ENCODE measurements around the gene SLC5A12.

Gene SLC5A12

DNA sequence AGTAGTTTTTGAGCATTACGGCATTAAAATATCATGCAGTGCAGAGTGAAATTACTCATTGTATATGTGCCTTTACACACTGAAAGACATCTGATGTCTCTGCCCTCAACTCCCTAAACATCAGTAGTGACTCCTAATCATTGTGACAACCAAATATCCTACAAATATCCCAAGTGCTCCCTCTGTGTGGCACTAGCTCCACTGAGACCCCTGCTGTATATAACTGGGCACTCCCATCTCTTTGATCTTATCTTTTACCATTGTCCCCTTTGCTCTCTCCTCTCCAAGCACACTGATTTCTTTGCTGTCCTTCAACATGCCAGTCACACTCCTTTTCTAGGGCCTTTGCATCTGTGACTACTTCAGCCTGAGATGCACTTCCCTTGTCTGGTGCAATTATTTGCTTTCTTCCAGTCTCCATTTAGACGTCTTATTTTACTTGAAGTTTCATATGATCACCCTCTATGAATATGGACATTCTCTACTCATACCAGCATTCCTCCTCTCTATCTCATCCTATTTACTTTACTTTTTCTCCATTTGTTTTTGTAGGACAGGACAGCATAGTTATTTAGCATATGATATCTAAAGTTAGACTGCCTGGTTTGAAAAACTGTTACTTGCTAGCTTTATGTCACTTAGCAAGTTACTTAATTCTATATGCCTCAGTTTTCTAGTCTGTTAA is 2.4 kb downstream of the SLC5A12 start:
- no peak for DNase-seq

DNA sequence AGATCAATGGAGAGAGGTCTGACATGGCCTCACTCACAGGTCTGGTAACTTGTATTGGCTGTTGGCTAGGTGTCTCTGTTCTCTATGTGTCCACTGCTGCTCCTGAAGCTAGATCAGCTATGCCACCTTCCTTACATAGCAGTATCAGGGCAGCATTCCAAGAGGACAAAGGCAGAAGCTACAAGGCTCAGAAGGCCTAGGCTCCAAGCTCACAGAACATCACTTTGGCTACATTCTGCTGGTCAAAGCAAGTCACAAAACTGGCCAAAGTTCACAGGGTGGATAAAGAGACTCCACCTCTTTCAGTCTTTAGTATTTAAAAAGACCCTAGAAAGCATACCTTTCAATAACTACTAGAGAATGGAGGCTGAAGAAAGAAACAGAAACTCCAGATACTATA is 4.1 kb downstream of the SLC5A12 start:
- no peak for DNase-seq

DNA sequence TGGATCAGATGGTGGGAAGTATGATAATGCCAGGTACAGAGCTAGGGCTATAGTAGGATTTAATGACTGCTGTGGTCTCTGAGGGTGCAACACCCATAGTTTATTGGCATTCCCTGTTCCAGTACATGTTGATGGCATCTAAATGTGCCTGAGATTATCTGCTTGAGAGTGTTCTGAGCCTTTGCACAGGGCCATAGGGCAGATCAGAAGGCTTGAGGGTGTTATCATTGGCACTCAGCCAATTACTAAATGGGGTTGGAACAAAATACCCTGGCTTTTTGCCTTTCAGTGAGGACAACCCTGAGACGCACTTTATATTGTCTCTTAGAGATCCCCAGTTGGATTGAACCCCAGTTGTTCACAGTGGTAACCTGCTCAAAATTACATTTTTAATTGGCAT is 6.7 kb downstream of the SLC5A12 start:
- no peak for DNase-seq

DNA sequence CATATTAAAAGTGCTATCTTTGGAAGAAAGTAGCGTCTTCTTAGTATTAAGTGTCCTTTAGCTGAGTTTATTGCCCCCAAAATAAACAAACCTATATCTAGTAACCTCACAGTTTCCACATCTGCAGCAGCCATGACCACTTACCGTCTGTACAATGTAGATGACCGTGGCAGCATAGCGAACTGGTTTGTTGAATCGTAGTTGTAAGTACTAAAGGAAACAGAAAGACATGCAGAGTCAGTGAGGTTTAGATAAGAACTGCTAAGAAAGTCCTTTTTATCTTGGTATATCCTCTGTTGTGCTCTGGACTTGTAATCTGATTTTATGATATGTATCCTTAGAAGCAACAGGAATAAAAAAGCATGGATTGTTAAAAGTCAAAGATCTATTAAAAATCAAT is 9.4 kb downstream of the SLC5A12 start:
- DNase-seq = no peak

DNA sequence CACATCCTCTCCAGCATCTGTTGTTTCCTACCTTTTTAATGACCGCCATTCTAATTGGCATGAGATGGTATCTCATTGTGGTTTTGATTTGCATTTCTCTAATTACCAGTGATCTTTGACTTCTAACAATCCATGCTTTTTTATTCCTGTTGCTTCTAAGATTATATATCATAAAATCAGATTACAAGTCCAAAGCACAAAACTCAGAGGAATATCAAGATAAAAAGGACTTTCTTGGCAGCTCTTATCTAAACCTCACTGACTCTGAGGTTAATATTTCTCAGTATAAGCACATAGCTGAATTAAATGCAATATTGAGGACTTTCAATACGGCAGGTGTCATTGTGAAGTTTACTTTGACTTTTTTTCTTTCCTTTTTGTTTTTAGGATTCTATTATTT is 11.4 kb downstream of the SLC5A12 start:
- no peak for DNase-seq

DNA sequence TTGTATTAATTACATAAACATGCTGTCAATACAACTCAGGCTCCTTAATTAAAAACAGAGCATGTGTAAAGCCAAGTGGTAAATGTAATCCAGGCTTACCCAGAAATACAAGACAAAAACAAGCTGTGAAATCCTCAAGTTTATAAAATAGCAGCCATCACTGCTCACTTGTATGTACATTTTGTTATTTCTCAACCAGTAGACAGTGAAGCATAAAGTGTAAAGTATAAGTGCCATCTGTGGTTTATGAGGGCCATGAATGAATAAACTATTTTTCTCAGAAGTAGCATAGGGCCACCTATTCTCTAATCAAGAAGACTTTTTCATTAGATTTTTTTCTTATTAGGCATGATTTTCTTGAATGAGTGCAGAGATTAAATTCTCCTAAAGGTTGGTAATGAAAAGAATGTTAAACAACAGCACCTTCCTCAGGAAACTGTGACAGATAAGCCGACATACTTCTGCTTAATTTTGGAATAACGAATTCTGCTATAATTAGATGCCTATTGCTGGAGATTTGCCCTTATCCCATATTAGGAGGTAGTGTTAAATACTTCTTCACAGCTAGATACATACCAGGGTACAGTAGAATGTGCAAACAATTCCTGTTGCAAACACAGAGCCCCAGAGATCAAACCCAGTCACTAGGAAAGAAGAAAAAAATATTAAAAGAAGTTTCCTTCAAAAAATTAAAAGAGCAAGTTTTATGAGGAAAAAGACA is 13.0 kb downstream of the SLC5A12 start:
- DNase-seq = no peak

DNA sequence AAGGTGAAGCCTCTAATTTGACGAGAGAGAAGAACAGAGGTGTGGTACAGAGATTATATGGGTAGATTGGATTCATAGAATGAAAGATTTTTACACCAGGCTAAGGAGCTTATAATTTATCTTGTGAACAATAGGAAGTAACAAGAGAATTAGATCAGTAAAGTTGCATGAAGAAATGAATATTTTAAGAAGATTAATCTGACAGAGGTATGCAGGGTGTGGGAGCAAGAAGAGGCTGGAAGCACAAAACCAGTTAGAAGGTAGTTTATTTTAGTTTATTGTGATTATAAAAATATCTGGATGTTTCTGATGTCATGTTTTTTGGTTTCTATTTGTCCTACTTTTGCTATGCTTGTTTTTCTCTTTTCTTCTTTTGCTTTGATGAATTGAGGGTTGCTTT is 15.7 kb downstream of the SLC5A12 start:
- no peak for DNase-seq

DNA sequence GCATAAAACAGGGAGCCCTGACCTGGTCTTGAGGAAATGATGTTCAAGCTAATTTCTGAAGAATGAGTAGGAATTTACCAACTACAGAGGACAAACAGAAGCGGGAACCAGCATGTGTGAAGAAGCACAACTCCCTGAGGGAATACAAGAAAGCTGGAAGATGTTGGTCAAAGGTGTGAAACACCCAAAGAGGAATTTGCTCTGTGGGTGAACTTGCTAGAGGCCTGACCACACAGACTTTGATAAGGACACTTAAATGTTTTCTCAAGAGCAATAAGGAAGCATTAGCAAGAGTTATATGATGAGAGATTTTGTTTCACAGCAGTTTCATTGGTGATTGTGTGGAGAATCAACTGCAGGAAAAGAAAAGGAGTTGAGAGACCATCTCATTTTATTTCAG is 17.6 kb downstream of the SLC5A12 start:
- DNase-seq = no peak

DNA sequence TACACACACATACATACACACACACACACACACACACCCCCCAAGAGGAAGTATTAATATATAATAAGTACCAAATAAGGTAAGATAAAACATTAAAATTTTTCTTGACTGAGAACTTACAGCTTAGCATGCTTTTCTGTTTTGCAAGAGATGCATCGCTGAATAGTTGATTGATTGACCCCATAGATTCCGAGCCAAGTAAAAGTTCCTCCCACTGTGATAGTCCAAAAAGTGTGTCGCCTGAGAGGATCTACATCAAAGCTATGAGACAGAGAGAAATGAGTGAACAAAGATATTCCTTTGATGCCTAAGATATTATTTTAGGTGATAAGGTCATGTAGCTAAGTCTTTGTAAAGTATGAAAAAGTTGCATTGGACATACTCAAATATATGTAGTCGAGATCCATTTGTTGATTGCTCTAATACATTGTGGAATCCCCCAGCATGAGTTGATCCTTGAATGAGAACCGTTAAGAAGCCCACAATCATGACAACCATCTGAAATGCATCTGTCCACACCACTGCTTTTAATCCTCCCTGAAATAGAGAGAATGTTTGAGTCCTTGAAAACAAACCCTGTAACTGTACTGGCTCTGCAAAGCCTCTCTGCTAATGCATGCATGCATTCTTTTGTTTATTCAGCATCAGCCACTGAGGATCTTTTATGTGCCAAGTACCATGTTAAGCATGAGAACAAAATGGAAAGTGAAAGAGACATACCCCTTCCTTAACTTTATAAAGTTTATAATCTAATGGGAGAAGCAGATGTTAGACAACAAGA is 18.3 kb downstream of the SLC5A12 start:
- DNase-seq = no peak

DNA sequence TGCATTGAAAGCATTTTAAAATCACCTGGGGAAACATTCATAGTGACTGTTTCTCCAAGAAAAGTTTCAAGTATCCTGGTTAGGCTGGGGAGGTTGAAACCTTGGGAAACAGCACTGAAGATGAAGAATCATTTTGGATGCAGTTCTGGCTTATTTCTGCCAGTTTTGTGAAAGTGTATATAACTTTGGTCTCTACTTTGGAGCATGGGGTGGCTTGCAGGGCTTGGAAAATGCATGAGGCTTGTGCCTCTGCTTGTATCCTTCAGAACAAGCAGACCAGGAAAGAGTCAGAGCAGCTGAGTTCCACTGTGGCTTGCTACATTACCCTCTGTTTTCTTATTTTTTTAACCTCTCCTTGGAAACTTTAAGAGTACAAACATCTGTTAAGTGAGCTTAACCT is 19.5 kb downstream of the SLC5A12 start:
- DNase-seq = no peak

DNA sequence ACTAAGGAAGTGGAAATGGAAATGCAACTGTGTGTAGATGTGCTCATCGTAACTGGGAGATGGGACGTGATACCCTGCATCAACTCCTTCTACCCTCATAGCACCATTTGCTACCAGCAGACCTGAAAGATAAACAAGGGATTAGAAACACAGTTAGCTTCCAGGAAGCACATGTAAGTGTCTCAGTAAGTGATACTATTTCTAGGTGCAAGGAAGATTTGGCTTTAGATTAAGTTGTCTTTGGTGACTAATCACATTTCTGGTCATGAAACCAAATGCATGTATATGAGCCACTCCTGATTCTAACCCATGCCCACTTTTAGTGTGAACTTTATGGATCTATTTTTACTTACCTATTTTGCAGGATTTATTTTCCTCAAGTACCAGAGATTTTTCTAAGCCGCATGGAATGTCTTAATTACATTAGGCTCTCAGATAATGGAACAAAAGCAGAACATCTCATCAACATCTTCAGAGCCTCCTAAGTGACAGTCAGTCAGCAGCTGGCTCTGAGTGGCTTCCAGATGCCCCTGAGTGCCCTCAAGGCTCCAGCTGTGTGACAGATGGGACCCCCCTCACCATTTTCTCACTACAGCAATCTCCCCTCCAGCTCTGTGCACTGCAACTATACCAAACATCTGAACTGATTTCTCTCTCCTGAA is 21.2 kb downstream of the SLC5A12 start:
- DNase-seq = no peak

DNA sequence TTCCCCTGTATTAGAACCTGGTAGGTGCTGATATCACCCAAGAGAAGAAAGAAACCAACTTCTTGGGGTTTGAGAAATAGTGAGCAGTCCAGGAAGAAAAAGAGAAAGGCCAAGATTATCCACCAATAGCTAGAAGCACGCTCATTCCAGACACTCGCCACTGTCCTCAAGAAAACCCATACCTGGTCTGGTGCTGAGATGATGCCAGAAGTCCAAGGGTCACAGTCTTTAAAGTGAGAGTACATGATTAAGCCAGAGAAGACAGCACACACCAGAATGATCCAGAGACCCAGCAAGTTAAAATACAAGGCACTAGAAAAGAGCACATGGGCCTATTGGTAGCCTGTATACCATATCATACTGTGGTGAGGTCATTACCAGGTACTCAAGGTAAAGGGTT is 23.6 kb downstream of the SLC5A12 start:
- no peak for DNase-seq

DNA sequence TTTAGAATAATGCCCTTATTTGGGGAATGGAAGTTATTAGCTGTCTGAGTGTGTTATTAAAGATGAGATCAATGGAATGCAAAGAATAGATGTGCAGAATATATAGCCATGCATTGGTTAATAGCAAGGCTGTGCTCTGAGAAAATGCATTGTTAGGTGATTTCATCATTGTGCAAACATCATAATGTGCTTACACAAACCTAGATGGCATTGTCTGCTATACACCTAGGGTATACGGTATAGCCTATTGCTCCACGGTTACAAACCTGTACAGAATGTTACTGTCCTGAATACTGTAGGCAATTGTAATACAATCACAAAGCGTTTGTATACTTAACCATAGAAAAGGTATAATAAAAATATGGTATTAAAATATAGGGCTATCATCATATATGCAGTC is 25.5 kb downstream of the SLC5A12 start:
- no peak for DNase-seq

DNA sequence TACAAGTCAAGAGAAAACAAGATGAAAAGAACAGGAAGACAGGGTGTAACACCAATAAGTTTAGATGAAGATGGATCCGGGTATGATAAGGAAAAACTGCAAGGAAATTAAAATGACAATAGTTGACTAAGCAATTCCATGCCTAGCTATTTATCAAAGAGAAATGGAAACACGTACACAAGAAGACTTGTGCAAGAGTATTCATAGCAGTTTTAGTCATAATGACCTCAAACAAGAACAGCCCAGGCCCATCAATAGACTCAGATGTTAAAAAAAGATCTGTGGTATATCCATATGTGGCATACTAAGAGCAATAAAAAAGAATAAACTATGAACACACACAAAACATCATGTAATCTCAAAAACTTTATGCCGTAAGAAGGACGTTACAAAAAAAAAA is 33.2 kb downstream of the SLC5A12 start:
- no peak for DNase-seq

DNA sequence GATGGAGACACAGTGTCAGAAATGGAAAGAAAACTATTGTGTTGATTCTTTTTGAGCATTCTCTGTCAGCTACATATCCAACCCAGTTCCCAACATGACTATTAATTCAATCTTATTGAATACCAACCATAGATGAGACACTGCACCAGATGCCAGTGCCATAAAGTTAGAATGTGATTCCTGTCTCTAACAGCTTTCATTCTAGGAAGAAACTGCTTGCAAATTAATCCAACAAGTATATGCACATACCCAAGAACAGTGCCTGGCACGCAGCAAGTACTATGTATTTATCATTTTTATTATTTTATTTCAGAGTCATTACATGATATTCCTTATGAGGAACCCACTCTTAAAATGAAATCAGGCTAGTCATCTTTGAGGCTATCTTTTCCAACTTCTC is 34.5 kb downstream of the SLC5A12 start:
- no peak for DNase-seq

DNA sequence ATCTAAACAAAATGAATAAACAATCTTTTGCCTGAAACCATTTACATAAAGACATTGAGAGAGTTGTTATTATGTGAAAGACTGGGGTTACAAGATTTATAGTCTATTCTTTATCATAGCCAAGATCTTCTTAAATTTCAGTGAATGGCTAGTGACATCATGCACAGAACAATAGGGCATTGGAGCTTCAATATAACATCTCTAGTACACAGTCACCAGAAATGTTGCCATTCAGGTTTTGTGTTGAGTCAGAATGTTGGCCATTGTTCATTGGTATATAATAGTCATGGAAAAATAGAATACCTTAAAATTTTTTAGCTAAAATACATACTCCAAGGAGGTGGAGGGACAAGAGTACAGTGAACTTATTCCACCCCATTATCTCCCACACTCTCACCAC is 44.3 kb downstream of the SLC5A12 start:
- no peak for DNase-seq

DNA sequence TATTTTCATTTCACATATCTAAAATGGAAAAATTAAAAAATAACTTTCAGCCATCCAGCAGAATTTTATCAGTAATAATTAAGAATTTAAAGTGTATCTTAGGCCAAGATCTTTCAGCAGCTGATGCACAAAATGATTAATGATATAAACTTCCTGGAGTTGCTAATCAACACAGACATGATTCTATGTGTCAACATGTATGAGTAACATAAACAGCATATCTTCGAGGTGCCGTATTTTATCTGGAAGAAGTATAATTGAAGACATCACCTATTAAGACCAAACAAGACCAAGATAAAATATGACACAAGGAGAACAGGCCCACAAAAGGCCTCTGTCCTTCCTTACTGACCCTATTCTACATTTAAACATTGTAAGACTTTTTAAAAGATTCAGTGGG is 45.2 kb downstream of the SLC5A12 start:
- no peak for DNase-seq

DNA sequence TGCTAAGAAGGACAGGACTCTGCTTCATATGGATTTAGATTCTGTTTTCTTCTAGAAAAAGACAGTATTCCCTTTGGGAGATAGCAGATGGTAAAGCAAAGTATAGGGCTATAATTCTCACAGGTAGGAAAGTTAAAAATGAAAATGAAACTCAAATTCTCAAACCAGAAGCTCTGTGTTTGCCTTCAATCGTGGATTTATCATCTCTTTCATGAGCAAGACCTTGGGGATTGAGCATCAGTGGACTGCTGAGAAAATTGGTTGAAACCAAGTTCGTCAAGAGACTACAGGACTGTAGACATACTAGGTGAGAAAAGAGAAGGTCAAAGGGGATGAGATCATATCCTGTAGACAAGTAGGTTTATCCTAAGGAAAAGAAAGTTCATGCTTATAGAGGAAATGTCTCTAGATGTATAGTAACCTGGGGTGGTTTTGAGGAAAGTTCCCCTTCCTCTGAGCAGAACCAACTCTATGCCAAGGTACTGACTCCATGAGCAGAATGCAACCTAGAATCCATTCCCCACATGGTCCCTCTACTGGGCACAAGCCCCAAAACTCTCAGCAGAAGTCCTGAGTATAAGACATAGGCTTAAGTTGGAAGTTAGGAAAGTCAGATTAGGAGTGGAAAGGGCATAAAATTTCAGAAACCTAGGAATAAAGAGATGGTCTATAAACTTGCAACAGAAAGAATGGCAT is 46.5 kb downstream of the SLC5A12 start:
- DNase-seq = no peak

DNA sequence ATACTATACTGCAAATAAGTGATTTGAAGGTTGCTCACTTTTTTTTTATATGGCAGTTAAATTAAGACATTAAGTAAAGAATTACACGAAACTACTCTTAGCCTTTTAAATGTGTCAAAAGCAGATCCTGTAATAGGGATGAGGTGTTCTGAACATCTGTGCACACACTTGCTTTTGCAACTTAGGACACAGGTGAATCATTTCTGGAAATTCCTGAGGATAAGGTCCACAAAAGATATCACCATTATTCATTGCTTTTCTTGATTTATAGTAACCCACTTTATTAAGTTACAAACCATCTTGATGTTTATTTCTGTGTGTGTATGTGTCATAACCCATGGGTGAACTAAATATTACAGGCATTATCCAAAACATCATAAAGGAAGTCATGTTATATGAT is 55.9 kb downstream of the SLC5A12 start:
- no peak for DNase-seq

DNA sequence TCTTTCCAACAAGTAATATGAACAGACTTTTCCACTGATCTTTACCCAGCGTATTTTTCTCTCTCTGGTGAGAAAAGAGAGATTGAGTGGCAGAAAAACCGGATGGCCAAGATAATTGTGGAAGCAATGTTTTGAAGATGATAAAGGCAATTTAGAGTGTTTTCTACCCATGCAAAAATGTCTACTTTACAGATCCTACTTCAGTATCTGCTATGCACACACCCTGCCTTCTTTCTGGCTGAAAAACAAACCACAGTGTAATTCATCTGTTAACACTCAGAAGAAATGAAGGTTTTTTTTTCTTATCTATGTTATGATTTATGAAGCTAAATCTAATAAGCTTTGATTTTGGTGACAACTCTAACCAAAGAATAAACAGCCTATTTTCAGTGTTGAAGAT is 56.8 kb downstream of the SLC5A12 start:
- DNase-seq = no peak

DNA sequence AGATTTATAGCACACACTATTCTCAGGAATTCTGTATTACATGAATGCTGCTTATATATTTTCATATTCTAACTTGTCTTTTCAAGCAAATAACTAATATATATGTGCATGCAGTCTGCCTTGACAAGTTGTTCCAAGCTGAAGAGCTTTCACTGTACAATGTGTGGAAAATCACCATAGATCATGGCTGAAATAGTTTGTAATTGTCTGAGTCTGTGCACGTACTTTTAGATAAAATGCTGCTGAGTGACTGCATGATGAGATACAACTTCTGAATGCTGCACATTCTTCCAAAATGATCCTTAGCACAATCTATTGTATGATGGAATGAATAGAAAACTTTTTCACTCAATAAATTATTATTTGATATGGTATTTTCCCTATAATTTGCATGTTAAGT is 58.9 kb downstream of the SLC5A12 start:
- no peak for DNase-seq

DNA sequence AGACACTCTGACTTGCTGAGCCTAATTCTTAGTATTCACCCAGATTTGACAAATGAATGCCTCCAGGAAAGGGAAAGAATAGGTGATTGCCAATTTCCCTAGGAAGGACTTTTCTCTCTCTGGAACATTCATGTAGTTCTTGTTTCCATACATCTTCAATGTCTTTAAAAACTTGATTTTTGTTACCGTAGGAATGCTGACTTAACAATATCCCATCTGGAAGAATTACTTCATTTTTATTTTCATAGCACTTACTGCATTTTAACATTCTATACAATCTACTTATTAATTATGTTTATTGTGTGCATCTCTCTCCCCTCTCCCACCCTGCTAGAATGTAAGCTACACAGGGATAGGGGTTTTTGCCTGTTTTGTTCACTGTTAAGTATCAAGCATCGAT is 66.6 kb downstream of the SLC5A12 start:
- no peak for DNase-seq

DNA sequence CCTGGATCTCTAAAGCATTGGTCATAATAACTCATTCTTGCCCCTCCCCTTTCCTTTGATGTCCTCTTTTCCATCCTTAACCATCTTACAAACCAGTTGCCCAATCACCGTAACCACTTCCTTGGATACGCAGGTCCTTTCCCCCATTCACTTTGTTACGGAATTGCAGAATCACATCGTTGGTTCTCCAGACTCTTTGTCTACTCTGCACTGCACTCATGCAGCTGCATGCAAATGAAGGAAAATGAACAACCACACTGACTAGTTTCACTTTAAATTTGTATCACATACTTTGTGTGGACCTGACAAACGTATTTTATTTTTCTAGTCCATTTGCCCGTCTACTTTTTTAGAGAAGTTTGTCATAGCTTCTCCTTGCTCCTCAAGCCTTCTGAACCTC is 69.9 kb downstream of the SLC5A12 start:
- DNase-seq = no peak

Data from T1000 (cell line).